GM19324 (cell line): ENCODE data around the gene ADGRL2.

Experiments
- ATAC-seq: cut with Tn5 transposase; IDR thresholded peaks from one replicate; pipeline ENCODE4 v1.9.1; 2021; ENCODE audit warnings: mild to moderate bottlenecking, moderate library complexity; ENCODE audit not compliant: unreplicated experiment, low FRiP score

ADGRL2 gene

DNA sequence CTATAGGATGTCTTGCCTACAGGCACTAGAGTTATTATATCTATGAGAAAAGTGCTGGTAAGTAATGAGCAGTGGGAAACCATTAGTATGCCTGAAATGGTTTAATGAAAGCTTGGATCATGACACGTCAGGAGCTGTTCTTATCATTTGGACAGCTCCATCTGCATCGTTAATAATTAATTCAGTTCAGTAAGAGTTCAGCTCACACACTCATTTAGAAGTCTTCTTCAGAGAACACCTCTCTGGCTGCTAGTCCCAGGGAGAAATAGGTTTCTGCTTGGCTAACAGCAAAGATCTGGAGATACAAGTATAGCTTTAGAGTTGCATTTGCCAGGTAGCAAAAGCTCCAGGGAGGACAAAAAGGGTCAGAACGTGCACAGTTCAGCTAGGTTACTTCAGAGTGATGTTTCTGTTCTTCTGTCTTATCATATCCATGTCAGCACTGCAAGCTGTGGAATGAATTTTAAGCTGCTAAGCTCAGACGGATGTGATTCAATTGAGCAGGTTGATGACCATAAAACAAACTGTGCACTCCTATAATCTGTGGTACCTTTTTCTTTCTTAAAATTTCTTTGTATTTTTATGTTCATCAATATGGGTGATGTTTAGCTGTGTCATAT, 173.6 kb downstream of the ADGRL2 start:
- no peak for ATAC-seq

GRCh38 chr1:81974883-81975555, 174.3 kb downstream of the ADGRL2 start:
- no peak for ATAC-seq

DNA sequence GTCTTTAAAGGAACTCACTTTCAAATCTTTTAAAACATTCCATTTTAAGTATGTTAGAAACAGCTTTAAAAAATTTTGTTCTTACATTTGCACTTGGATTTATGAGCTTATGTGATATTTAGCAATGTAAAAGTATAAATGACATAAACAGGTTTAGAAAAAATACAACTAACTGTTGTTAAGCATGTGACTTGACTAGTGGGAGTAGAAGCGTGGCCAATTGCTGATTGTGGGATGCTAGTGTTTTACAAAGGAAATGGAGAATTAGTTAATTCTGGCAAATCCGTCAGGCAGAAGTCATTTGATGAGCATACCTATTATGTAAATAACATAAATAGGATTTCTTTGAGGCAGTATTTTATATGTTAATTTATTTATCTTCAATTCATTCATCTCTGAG, 175.8 kb downstream of the ADGRL2 start:
- ATAC-seq = no peak

DNA sequence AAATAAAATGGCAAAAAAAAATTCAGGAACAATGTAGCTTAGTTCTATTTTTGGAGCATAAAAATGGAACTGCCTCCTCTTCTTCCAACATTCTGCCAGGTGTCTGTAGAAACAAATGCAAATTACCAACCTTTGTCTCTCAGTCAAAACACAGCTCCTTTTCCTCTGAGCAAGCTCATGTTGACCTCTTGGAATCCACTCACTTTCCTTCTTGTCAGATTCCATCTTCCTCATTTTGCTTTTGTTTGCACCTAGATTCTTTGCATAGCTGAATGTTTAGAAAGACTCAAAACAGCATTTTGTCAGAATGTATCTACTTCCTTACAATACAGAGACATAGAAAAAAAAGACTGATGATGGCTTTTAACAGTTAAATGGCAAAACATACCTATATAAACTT, 178.2 kb downstream of the ADGRL2 start:
- no peak for ATAC-seq

DNA sequence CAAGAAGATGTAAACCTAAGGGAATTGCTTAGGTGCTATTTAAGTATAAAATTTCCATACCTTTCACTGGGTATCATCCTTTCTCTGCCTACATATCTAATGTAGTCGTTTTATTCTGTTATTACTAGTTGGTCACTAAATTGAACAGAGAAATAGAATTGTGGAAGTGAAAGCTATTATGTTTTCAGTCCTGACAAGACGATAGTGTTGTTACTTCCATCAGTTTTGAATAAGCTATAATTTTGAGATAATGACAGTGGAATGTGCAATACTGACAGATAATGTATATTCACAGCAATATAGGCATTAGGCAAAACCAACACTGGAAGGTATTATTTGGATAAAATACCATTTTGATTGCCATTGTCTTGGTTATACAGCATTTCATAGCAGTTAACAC, 181.8 kb downstream of the ADGRL2 start:
- no peak for ATAC-seq

DNA sequence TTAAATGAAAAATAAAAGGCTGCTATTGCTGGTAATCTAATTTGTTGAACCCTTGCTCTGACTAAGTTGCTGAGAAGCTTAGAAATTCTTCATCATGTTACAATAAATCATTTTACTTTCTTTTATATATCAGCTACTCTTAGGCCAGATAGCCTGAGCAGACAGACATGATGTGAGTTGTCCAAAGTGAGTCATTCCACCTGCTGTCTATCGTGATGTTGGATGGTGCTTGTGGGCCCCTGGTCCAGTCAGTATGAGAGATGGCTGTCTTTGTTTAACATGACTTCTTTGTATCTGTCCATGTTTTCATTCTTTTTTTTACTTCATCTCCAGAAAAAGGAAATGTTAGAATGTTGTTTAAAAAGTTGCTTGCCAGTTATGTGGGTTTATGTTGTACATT, 188.8 kb downstream of the ADGRL2 start:
- ATAC-seq = no peak

- no peak for ATAC-seq
These were observed 189.5 kb downstream of the ADGRL2 start for GRCh38 chr1:81990241-81990640.

DNA sequence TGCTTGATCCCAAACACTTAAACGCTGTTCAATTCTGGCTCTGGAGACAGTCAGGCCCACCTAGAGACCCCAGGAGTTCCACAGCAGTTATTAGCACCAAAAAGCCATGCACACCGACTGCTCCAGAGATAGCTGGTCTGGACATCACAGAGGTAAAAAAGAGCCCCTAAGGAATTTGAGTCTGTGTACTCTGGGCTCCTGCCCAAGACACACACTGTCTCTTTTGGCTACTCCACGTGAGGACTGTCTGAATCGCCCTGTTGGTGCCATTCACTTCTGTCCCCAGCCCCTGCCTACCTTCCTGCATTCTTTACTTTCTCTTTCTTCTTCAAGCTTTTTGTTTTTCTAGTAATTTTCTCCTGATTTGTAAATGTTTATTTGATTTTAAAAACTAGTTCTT, 197.4 kb downstream of the ADGRL2 start:
- ATAC-seq = no peak

DNA sequence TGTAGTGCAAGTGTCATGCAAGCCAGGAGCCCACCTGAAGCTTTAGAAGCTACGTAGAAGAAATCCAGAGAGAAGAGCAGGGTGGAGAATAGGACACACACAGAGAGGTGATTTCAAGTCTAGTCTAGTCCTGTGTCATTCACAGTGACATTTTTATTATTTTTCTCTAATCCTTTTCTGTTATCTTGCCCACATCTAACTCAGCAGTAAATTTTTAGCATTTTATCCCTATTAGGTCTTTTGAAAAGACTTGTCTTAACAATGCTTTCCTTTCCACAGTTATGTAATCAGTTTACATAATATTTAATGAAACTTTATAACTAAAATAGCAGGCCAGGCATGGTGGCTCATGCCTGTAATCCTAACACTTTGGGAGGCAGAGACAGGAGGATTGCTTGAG, 198.6 kb downstream of the ADGRL2 start:
- ATAC-seq = no peak

DNA sequence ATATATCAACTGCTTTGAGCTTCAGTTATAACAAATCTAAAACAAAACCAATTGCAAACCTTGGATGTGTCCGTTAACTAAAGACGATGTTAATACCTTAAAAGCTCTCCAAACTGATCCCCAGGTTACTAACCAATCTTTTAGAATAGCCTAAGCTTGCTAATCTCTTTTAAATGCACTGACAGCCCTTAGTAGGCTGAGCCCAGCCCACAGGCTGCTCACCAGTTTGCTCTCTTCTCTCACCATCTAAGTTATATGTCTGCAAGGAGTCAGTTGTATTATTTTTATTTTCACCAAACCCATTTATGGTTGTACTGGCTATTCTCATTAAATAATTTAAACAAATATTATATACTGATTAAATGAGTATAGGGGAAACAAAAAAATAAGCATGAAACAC, 199.5 kb downstream of the ADGRL2 start:
- ATAC-seq = no peak

GRCh38 chr1:82001345-82001744, 200.6 kb downstream of the ADGRL2 start:
- ATAC-seq = no peak

- no peak for ATAC-seq
These were observed 207.1 kb downstream of the ADGRL2 start for GRCh38 chr1:82007804-82008203.

- ATAC-seq = no peak
These were observed 213.0 kb downstream of the ADGRL2 start for GRCh38 chr1:82013702-82014101.

DNA sequence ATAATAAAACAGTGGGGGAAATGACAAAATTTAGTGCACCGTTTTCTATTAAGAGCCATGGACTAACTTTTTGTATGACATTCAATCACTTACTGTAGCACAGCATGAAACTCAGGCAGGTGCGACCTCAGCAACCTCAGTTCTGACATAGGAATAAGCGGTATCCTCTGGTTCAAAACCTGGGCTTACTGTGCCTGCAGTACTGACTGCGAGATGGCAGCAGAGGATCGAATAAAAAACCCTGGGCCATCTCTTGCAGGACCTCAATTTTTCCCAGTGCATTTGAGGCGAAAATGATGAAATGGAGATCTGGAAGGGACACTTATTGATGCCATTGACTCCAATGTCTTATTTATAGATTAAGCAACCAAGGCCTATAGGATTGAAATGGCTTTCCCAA, 214.7 kb downstream of the ADGRL2 start:
- ATAC-seq = no peak

DNA sequence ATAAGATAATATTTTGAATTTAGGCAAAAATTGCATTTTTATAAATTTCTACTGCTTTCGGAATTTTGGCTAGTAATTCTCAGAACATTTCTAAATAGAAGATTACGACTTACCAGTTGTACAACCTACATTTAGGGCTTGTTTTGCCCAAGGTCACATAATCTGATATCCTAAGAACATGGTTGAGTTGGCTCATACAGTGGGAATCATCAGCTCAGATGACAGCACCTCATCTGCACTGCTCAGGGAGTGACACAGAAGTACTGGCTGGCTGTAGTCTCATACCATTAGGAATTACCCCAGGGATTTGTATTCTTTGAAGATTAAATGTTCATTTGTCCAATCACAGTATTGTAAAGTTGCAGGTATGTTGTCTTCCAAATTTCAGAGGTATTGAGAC, 217.6 kb downstream of the ADGRL2 start:
- no peak for ATAC-seq

DNA sequence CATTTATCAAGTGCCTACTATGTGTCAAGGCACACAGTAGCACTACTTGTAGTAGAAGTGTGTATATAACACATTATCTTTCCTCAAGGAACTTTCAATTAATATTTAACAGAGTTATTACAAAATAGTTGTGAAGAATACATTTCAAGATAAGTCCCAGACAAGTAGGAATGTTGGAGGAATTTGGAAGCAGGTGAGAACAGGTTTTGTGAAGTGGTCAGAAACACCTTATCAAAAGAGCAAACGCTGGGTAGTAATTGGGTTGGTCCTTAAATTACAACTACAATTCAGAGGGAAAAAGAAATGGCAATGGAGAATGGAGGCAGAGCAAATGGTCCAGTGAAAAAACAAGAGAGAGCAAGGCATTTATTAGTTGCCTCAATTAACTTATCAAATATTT, 218.8 kb downstream of the ADGRL2 start:
- ATAC-seq = no peak

DNA sequence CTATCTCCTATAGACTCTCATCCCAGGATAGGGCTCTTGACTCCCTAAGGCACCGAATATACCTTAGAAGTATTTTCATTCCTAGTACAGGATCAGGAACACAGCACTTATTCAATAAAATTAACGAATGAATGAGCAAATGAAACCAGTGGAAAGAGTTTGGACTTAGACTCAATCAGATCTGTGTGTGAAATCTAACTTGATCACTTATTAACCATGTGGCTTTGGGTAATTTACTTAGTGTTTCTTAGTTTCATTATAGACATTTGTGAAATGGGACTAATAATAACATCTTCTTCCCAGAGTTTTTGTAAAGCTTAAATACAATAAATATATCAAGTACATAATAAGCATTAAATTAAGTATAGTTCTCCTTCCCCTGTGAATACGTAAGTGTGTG, 230.1 kb downstream of the ADGRL2 start:
- peak; percentile 44 for ATAC-seq

GRCh38 chr1:82032068-82032467, 231.3 kb downstream of the ADGRL2 start:
- ATAC-seq = no peak

GRCh38 chr1:82034812-82035211, 234.1 kb downstream of the ADGRL2 start:
- no peak for ATAC-seq
